ENCODE data around the gene LSAMP. TPM values are rescaled to one million over a fixed set of nuclear protein-coding genes. Genes with fewer than 3 reads are reported as not detected.
"Not testable (repeated sequence)": the region's sequence is repeated elsewhere in the genome, so short reads cannot be mapped to it uniquely, and the experiment has no call there.

Gene LSAMP
- total RNA-seq, 1 donor from 2014 or later = not detected

GRCh38 chr3:115804713-115805119 is 640.6 kb downstream of the LSAMP start:
- DNase-seq (ENCODE audit: low read depth in 2 of 2) = peak in 1 of 2 donors; percentile 71

GRCh38 chr3:115804200-115804599 is 641.1 kb downstream of the LSAMP start:
- DNase-seq (ENCODE audit: low read depth in 2 of 2) = no peak

GRCh38 chr3:115803661-115804060 is 641.6 kb downstream of the LSAMP start:
- no peak for DNase-seq (ENCODE audit: low read depth in 2 of 2)

- peak in 1 of 2 donors; percentile 57 for DNase-seq (ENCODE audit: low read depth in 2 of 2)
These were observed 644.7 kb downstream of the LSAMP start for GRCh38 chr3:115800489-115801075.

GRCh38 chr3:115800065-115800464 is 645.2 kb downstream of the LSAMP start:
- not testable (repeated sequence) for DNase-seq (ENCODE audit: low read depth in 2 of 2)

- peak in 1 of 2 donors; percentile 39 for DNase-seq (ENCODE audit: low read depth in 2 of 2)
These were observed 652.9 kb downstream of the LSAMP start for GRCh38 chr3:115792206-115792955.

GRCh38 chr3:115791271-115792153 is 653.8 kb downstream of the LSAMP start:
- DNase-seq (ENCODE audit: low read depth in 2 of 2) = not testable (repeated sequence)

GRCh38 chr3:115790759-115791158 is 654.5 kb downstream of the LSAMP start:
- DNase-seq (ENCODE audit: low read depth in 2 of 2) = peak in 1 of 2 donors; percentile 97

- DNase-seq (ENCODE audit: low read depth in 2 of 2) = no peak
These were observed 655.8 kb downstream of the LSAMP start for GRCh38 chr3:115789481-115789880.

- DNase-seq (ENCODE audit: low read depth in 2 of 2) = no peak
These were observed 656.3 kb downstream of the LSAMP start for GRCh38 chr3:115788921-115789470.

GRCh38 chr3:115787818-115788217 is 657.5 kb downstream of the LSAMP start:
- no peak for DNase-seq (ENCODE audit: low read depth in 2 of 2)

- DNase-seq (ENCODE audit: low read depth in 2 of 2) = no peak
These were observed 659.5 kb downstream of the LSAMP start for GRCh38 chr3:115785782-115786181.

GRCh38 chr3:115784739-115785536 is 660.3 kb downstream of the LSAMP start:
- peak; percentile 7 to 60 for DNase-seq (ENCODE audit: low read depth in 2 of 2)

GRCh38 chr3:115783938-115784738 is 661.1 kb downstream of the LSAMP start:
- peak; percentile 94 for DNase-seq (ENCODE audit: low read depth in 2 of 2)

GRCh38 chr3:115783426-115783825 is 661.9 kb downstream of the LSAMP start:
- DNase-seq (ENCODE audit: low read depth in 2 of 2) = not testable (repeated sequence)

GRCh38 chr3:115779011-115779410 is 666.3 kb downstream of the LSAMP start:
- DNase-seq (ENCODE audit: low read depth in 2 of 2) = no peak

GRCh38 chr3:115772951-115773350 is 672.3 kb downstream of the LSAMP start:
- no peak for DNase-seq (ENCODE audit: low read depth in 2 of 2)

- no peak for DNase-seq (ENCODE audit: low read depth in 2 of 2)
These were observed 676.6 kb downstream of the LSAMP start for GRCh38 chr3:115768661-115769060.

- DNase-seq (ENCODE audit: low read depth in 2 of 2) = peak in 1 of 2 donors; percentile 61
These were observed 678.5 kb downstream of the LSAMP start for GRCh38 chr3:115766587-115767482.
